Measurements from ENCODE around the gene KIF26B. TPM values are rescaled to one million over a fixed set of nuclear protein-coding genes. Genes with fewer than 3 reads are reported as not detected.

KIF26B gene
- total RNA-seq, 4 donors from 2014 or later, result 0.90 to 2.0 (median 1.5) TPM

- no peaks in the 10 kb centered on the region for H3K27me3 ChIP-seq
- H3K27ac ChIP-seq, result no peak overlapping the region
- H3K9me3 ChIP-seq, result no peaks in the 10 kb centered on the region
- no peak overlapping the region for H3K4me3 ChIP-seq
- no peaks in the 10 kb centered on the region for H3K4me1 ChIP-seq
- no peaks in the 10 kb centered on the region for H3K36me3 ChIP-seq
- DNase-seq (ENCODE audit: low spot score in 2 of 2), result no peak
- WGBS, 2 donors, result 44 to 46% methylated on average over 11 of the region's 11 CpGs
- TF ChIP-seq CTCF (IDR thresholded peaks at IDR 0.05), result no peak
- TF ChIP-seq EP300 (IDR thresholded peaks at IDR 0.05), result no peak
- TF ChIP-seq POLR2A (IDR thresholded peaks at IDR 0.05), result no peak
These were observed 430.6 kb downstream of the KIF26B start for GRCh38 chr1:245585252-245585959.

GRCh38 chr1:245587435-245588115 is 432.8 kb downstream of the KIF26B start:
- H3K27me3 ChIP-seq, result no peaks in the 10 kb centered on the region
- no peak overlapping the region for H3K27ac ChIP-seq
- H3K9me3 ChIP-seq, result no peaks in the 10 kb centered on the region
- no peaks in the 10 kb centered on the region for H3K36me3 ChIP-seq
- TF ChIP-seq CTCF (IDR thresholded peaks at IDR 0.05), result no peak
- TF ChIP-seq POLR2A (IDR thresholded peaks at IDR 0.05), result no peak
- TF ChIP-seq EP300 (IDR thresholded peaks at IDR 0.05), result no peak
- WGBS, 2 donors, result 70 to 80% methylated on average over 11 of the region's 11 CpGs
- H3K4me1 ChIP-seq, result no peaks in the 10 kb centered on the region
- no peak overlapping the region for H3K4me3 ChIP-seq
- no peak for DNase-seq (ENCODE audit: low spot score in 2 of 2)

GRCh38 chr1:245588116-245588639 is 433.4 kb downstream of the KIF26B start:
- H3K9me3 ChIP-seq, result no peaks in the 10 kb centered on the region
- no peak for DNase-seq (ENCODE audit: low spot score in 2 of 2)
- H3K36me3 ChIP-seq, result no peaks in the 10 kb centered on the region
- no peaks in the 10 kb centered on the region for H3K4me1 ChIP-seq
- TF ChIP-seq EP300 (IDR thresholded peaks at IDR 0.05) (no peak), CTCF (IDR thresholded peaks at IDR 0.05) (no peak), POLR2A (IDR thresholded peaks at IDR 0.05) (no peak)
- H3K27ac ChIP-seq, result no peak overlapping the region
- no peaks in the 10 kb centered on the region for H3K27me3 ChIP-seq
- 73 to 83% methylated on average over 10 of the region's 10 CpGs for WGBS, 2 donors
- H3K4me3 ChIP-seq, result no peak overlapping the region

GRCh38 chr1:245589316-245589715 is 434.5 kb downstream of the KIF26B start:
- H3K9me3 ChIP-seq, result peaks cover 0 to 4% (median 0%) of the 10 kb centered on the region in 4 donors
- no peak overlapping the region for H3K4me3 ChIP-seq
- TF ChIP-seq CTCF (IDR thresholded peaks at IDR 0.05), result no peak
- TF ChIP-seq EP300 (IDR thresholded peaks at IDR 0.05), result no peak
- TF ChIP-seq POLR2A (IDR thresholded peaks at IDR 0.05), result no peak
- H3K4me1 ChIP-seq, result no peaks in the 10 kb centered on the region
- no peak overlapping the region for H3K27ac ChIP-seq
- 86 to 87% methylated on average over 12 of the region's 12 CpGs for WGBS, 2 donors
- no peak for DNase-seq (ENCODE audit: low spot score in 2 of 2)
- no peaks in the 10 kb centered on the region for H3K27me3 ChIP-seq
- no peaks in the 10 kb centered on the region for H3K36me3 ChIP-seq

GRCh38 chr1:245589906-245590305 is 435.1 kb downstream of the KIF26B start:
- H3K36me3 ChIP-seq, result no peaks in the 10 kb centered on the region
- no peaks in the 10 kb centered on the region for H3K4me1 ChIP-seq
- no peak for DNase-seq (ENCODE audit: low spot score in 2 of 2)
- peaks cover 0 to 8% (median 1%) of the 10 kb centered on the region in 4 donors for H3K9me3 ChIP-seq
- TF ChIP-seq CTCF (IDR thresholded peaks at IDR 0.05), result no peak
- no peak for TF ChIP-seq POLR2A (IDR thresholded peaks at IDR 0.05)
- TF ChIP-seq EP300 (IDR thresholded peaks at IDR 0.05), result no peak
- H3K27me3 ChIP-seq, result no peaks in the 10 kb centered on the region
- H3K4me3 ChIP-seq, result no peak overlapping the region
- H3K27ac ChIP-seq, result no peak overlapping the region
- WGBS, 2 donors, result 33 to 47% methylated on average over 26 of the region's 26 CpGs

All from tibial nerve (tissue), 4 donors.